ENCODE results near the gene CMKLR1.

CMKLR1 gene

GRCh38 chr12:108255252-108255602, 83.9 kb downstream of the CMKLR1 start:
- no peaks in the 10 kb centered on the region for H3K79me2 ChIP-seq (ENCODE audit: insufficient read depth, low read length)
- no peak overlapping the region for H3K9ac ChIP-seq (ENCODE audit: low read length)
- H3K27ac ChIP-seq (ENCODE audit: low read depth, low read length, poor library complexity, severe bottlenecking), result no peak overlapping the region

GRCh38 chr12:108254517-108255251, 84.4 kb downstream of the CMKLR1 start:
- Histone ChIP-seq H2AFZ (ENCODE audit: low read length) (no peak overlapping the region), H3K9me2 (ENCODE audit: low read depth, low read length) (no peaks in the 10 kb centered on the region), H3K4me1 (ENCODE audit: insufficient read depth, low read length, severe bottlenecking) (no peaks in the 10 kb centered on the region), H3K4me3 (ENCODE audit: low read depth, low read length, poor library complexity, severe bottlenecking) (no peak overlapping the region), H3K9me3 (ENCODE audit: low read length) (no peaks in the 10 kb centered on the region), H3K4me2 (ENCODE audit: low read length) (no peak overlapping the region), H3F3A (ENCODE audit: insufficient read depth, low read length) (no peaks in the 10 kb centered on the region), H3K36me3 (ENCODE audit: insufficient read depth, low read length) (no peaks in the 10 kb centered on the region), H3K27me3 (ENCODE audit: insufficient read depth, low read length) (no peaks in the 10 kb centered on the region), H4K20me1 (ENCODE audit: insufficient read depth, low read length) (no peaks in the 10 kb centered on the region), H3K79me2 (ENCODE audit: insufficient read depth, low read length) (no peaks in the 10 kb centered on the region), H3K9ac (ENCODE audit: low read length) (no peak overlapping the region), H3K27ac (ENCODE audit: low read depth, low read length, poor library complexity, severe bottlenecking) (no peak overlapping the region)
- no peak for TF ChIP-seq CTCF (IDR thresholded peaks at IDR 0.05; ENCODE audit: low read length)
- no peak for TF ChIP-seq EZH2 (IDR thresholded peaks at IDR 0.05; ENCODE audit: borderline replicate concordance, low read length)

More at GRCh38 chr12:108255252-108255602, 83.9 kb downstream of the CMKLR1 start:
- TF ChIP-seq CTCF (IDR thresholded peaks at IDR 0.05; ENCODE audit: low read length) (no peak), EZH2 (IDR thresholded peaks at IDR 0.05; ENCODE audit: borderline replicate concordance, low read length) (no peak)
- Histone ChIP-seq H3K4me1 (ENCODE audit: insufficient read depth, low read length, severe bottlenecking) (no peaks in the 10 kb centered on the region), H3K27me3 (ENCODE audit: insufficient read depth, low read length) (no peaks in the 10 kb centered on the region), H3K4me3 (ENCODE audit: low read depth, low read length, poor library complexity, severe bottlenecking) (no peak overlapping the region), H3K4me2 (ENCODE audit: low read length) (no peak overlapping the region), H2AFZ (ENCODE audit: low read length) (no peak overlapping the region), H3F3A (ENCODE audit: insufficient read depth, low read length) (no peaks in the 10 kb centered on the region), H3K36me3 (ENCODE audit: insufficient read depth, low read length) (no peaks in the 10 kb centered on the region), H3K9me3 (ENCODE audit: low read length) (no peaks in the 10 kb centered on the region), H4K20me1 (ENCODE audit: insufficient read depth, low read length) (no peaks in the 10 kb centered on the region), H3K9me2 (ENCODE audit: low read depth, low read length) (no peaks in the 10 kb centered on the region)

DNA sequence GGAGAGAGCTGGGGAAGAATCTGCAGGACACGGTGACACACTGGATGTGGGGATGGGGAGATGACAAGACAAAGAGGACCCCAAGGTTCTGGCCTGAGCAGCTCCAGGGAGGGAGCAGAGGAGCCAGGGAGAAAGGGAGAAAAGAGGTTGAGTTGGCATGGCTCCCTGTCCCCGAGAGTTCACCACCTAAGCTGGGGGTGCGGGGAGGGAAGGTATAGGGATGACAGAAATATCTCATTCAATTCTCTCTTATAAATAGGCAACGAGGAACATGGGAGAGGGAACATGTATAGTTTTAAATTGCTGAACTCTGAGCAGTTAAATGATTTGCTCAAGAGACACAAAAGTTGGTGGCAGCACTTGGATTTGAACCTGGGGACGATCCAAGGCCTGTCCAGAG, 85.1 kb downstream of the CMKLR1 start:
- Histone ChIP-seq H4K20me1 (ENCODE audit: insufficient read depth, low read length) (no peaks in the 10 kb centered on the region), H3K36me3 (ENCODE audit: insufficient read depth, low read length) (no peaks in the 10 kb centered on the region), H3K9me2 (ENCODE audit: low read depth, low read length) (no peaks in the 10 kb centered on the region), H3F3A (ENCODE audit: insufficient read depth, low read length) (no peaks in the 10 kb centered on the region), H3K9me3 (ENCODE audit: low read length) (no peaks in the 10 kb centered on the region), H3K79me2 (ENCODE audit: insufficient read depth, low read length) (no peaks in the 10 kb centered on the region), H3K4me3 (ENCODE audit: low read depth, low read length, poor library complexity, severe bottlenecking) (no peak overlapping the region), H3K9ac (ENCODE audit: low read length) (no peak overlapping the region), H2AFZ (ENCODE audit: low read length) (no peak overlapping the region), H3K4me1 (ENCODE audit: insufficient read depth, low read length, severe bottlenecking) (no peaks in the 10 kb centered on the region), H3K27me3 (ENCODE audit: insufficient read depth, low read length) (no peaks in the 10 kb centered on the region), H3K4me2 (ENCODE audit: low read length) (no peak overlapping the region), H3K27ac (ENCODE audit: low read depth, low read length, poor library complexity, severe bottlenecking) (no peak overlapping the region)
- no peak for TF ChIP-seq CTCF (IDR thresholded peaks at IDR 0.05; ENCODE audit: low read length)
- TF ChIP-seq EZH2 (IDR thresholded peaks at IDR 0.05; ENCODE audit: borderline replicate concordance, low read length), result no peak
